ENCODE data around the gene MFRP. TPM values are rescaled to one million over a fixed set of nuclear protein-coding genes. Genes with fewer than 3 reads are reported as not detected.
A peak's percentile ranks its signal among the peaks of the same experiment; 100 is the strongest.

Gene MFRP
- total RNA-seq, 3 donors from 2014 or later: not detected

DNA sequence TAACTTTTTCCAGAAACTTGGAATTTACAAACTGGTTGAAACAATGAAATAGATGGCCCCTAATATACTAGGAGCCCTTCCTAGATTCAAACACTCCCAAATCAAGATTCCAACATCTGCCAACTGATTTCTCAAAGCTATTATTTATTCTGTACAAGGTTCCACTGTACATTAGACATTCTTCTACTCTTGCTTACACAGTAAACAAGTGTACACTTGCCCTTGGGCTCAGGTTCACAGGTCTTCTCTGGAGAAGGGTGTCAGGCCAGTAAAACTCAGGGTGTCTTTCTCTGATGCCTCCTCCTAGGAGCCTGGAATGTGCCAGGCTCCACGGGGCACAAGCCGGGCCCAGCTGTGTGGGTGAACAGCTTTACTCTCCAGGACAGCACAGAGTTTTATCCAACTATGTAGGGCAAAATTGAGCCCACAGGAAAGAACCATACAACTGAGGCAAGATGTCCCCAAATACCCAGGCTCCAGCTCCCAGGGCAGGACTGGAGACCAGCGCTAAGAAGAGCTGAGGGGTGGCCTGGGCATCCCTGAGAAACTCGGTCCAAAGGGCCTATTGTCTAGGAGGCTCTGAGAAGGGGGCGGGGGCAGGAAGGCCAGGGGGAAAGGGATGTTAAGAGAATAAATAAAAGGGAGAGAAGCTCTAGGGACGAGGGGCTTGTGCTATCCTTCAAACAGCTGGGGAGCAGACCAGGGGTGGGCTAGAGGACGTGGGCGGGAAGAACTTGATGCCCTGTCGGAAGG is 8.8 kb upstream of the MFRP start:
- no peak for ATAC-seq

DNA sequence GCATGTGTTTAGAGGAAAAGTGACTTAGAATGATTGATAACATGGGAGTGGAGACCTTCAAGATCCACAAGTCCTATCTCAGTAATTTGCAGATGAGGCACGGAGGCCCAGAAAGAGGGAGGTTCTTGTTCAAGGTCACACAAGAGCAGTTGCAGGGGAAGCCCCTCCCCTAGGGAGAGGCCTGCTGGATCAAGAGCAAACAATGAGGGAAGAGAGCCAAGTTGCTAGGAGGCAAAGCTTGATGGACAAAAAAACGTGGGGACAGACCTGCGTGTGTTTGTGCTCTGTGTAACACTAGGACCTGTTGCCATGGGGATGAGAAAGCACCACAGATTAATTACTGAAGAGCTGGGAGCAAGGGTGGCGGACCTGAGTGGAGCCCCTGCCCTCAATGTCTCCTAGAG is 6.4 kb upstream of the MFRP start:
- ATAC-seq: peak; percentile 57
- Histone ChIP-seq H3K4me3 (no peak overlapping the region), H3K9me3 (no peaks in the 10 kb centered on the region), H3K4me1 (ENCODE audit: low read depth) (peaks cover 11% of the 10 kb centered on the region), H3K36me3 (ENCODE audit: low read depth) (no peaks in the 10 kb centered on the region)
- TF ChIP-seq, protein P1, sequence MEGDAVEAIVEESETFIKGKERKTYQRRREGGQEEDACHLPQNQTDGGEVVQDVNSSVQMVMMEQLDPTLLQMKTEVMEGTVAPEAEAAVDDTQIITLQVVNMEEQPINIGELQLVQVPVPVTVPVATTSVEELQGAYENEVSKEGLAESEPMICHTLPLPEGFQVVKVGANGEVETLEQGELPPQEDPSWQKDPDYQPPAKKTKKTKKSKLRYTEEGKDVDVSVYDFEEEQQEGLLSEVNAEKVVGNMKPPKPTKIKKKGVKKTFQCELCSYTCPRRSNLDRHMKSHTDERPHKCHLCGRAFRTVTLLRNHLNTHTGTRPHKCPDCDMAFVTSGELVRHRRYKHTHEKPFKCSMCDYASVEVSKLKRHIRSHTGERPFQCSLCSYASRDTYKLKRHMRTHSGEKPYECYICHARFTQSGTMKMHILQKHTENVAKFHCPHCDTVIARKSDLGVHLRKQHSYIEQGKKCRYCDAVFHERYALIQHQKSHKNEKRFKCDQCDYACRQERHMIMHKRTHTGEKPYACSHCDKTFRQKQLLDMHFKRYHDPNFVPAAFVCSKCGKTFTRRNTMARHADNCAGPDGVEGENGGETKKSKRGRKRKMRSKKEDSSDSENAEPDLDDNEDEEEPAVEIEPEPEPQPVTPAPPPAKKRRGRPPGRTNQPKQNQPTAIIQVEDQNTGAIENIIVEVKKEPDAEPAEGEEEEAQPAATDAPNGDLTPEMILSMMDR (IDR thresholded peaks at IDR 0.05): no peak
- intact Hi-C loops (cut with DNase I, micrococcal nuclease): loop anchor here in 1 of 2 donors (5.0 kb wide), 1 partner anchor 124 kb away; no protein-coding TSS in a partner anchor
- peak in 2 of 3 donors; percentile 35 to 44 for DNase-seq

More for the DNA sequence above, 8.8 kb upstream of the MFRP start:
- H3K4me3 ChIP-seq: no peak overlapping the region
- no peaks in the 10 kb centered on the region for H3K9me3 ChIP-seq
- intact Hi-C loops (cut with DNase I, micrococcal nuclease): no loop called here
- TF ChIP-seq, protein P1 (IDR thresholded peaks at IDR 0.05): no peak
- H3K4me1 ChIP-seq (ENCODE audit: low read depth): peaks cover 11% of the 10 kb centered on the region
- no peak for DNase-seq
- H3K36me3 ChIP-seq (ENCODE audit: low read depth): no peaks in the 10 kb centered on the region

DNA sequence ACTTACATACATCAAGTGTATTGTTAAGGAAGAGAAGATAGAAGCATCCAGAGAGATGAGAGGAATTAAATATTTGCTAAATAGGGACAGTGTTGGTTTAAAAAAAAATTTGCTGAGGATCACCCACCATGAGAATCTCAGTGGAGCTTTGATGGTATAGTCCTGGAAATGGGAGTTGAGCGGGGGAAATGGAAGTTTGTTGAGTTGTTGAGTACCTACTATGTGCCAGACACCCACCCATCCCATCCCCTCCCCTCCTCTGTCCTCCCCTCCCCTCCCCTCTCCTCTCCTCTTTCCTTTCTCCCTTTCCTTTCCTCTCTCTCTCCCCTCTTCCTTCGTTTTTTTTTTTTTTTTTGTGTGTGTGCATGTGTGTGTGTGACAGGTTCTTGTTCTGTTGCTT is 4.7 kb upstream of the MFRP start:
- Histone ChIP-seq H3K9me3 (no peaks in the 10 kb centered on the region), H3K36me3 (ENCODE audit: low read depth) (no peaks in the 10 kb centered on the region), H3K4me3 (no peak overlapping the region), H3K4me1 (ENCODE audit: low read depth) (peaks cover 6% of the 10 kb centered on the region)
- ATAC-seq: no peak
- no peak for DNase-seq
- TF ChIP-seq, protein P1 (IDR thresholded peaks at IDR 0.05): no peak
- intact Hi-C loops (cut with DNase I, micrococcal nuclease): loop anchor here in 1 of 2 donors (5.0 kb wide), 1 partner anchor 126 kb away; no protein-coding TSS in a partner anchor

DNA sequence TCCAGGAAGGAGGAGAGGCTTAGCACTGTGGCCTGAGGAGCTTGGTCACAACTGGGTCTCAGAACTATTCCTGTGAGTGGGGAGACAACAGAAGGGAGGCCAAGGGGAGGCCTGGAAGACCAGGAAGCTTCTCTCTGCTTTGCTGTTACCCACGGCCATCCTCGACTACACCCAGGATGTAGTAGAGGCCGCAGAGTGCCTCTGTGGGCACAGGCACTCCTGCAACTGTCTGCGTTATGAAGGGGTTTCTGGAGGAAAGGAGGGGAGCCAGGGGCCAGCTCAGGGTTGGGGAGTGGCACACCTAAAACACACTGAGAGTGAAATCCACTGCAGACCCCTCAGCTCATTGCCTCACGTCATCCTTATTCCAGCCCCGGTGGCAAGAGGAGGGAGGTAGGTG is 3.8 kb upstream of the MFRP start:
- Histone ChIP-seq H3K36me3 (ENCODE audit: low read depth) (no peaks in the 10 kb centered on the region), H3K4me1 (ENCODE audit: low read depth) (peaks cover 6% of the 10 kb centered on the region), H3K4me3 (no peak overlapping the region), H3K9me3 (no peaks in the 10 kb centered on the region)
- TF ChIP-seq, protein P1 (IDR thresholded peaks at IDR 0.05): no peak
- intact Hi-C loops (cut with DNase I, micrococcal nuclease): loop anchor here in 1 of 2 donors (5.0 kb wide), 1 partner anchor 127 kb away; no protein-coding TSS in a partner anchor
- DNase-seq (no peak), ATAC-seq (no peak)

DNA sequence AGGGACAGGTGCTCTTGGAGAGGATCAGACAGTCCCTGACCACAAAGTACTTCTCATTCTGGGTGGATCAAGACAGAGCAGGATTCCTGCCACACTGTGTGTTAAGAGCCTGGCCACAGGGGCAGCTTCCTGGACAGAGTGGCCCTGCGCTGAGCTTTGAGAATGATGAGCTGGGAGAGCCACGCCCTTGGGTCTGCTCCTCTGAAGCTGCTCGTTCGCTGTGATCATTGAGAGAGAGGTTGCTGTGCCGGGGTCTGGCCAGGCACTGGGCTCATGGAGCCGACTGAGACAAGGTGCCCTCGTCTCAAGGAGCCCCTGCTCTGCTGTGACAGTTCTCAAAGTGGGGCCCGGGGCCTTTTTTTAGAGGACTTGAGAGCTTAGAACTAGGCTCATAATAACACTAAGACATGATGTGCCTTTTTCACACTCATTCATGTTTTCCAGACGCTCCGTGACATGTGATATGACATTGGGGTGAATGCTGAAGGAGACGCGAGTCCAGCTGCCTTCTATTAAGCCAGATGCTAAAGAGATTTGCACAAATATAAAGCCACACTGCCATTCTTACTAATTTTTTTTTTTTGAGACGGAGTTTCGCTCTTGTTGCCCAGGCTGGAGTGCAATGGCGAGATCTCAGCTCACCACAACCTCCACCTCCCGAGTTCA is 1.6 kb upstream of the MFRP start:
- DNase-seq (no peak), ATAC-seq (no peak)
- TF ChIP-seq, protein P1 (IDR thresholded peaks at IDR 0.05): no peak
- intact Hi-C loops (cut with DNase I, micrococcal nuclease): no loop called here
- Histone ChIP-seq H3K4me1 (ENCODE audit: low read depth) (peaks cover 5% of the 10 kb centered on the region), H3K9me3 (no peaks in the 10 kb centered on the region), H3K36me3 (ENCODE audit: low read depth) (no peaks in the 10 kb centered on the region), H3K4me3 (no peak overlapping the region)

All from mucosa of descending colon (tissue), 3 donors.